ENCODE results near the gene MAD2L1.

Gene MAD2L1

GRCh38 chr4:120053911-120054310 lies 12.7 kb downstream of the MAD2L1 start:
- H3K27ac ChIP-seq = no peak overlapping the region
- TF ChIP-seq CTCF (conservative IDR thresholded peaks at IDR 0.05; ENCODE audit: low read depth) = no peak
- no peak for DNase-seq (ENCODE audit: low spot score)
- ChIA-PET CTCF (interaction anchor here (0.6 kb wide), 1 partner anchor 495 kb away, joined by 3 read pairs; no protein-coding TSS in a partner anchor), POLR2A (ENCODE audit: low non-redundant PET) (no interaction called here)

- ChIA-PET CTCF (no interaction called here), POLR2A (ENCODE audit: low non-redundant PET) (no interaction called here)
- no peak overlapping the region for H3K27ac ChIP-seq
- DNase-seq (ENCODE audit: low spot score) = peak; percentile 23
- TF ChIP-seq CTCF (conservative IDR thresholded peaks at IDR 0.05; ENCODE audit: low read depth) = no peak
Measured at GRCh38 chr4:120052856-120053255, 13.8 kb downstream of the MAD2L1 start.

GRCh38 chr4:120051253-120051652 lies 15.4 kb downstream of the MAD2L1 start:
- TF ChIP-seq CTCF (conservative IDR thresholded peaks at IDR 0.05; ENCODE audit: low read depth) = no peak
- CTCF ChIA-PET = interaction anchor here (0.7 to 2.0 kb wide), 2 partner anchors 423 to 559 kb away, joined by 5 to 6 read pairs; partner anchors contain the start of gene PDE5A
- no peak overlapping the region for H3K27ac ChIP-seq
- POLR2A ChIA-PET (ENCODE audit: low non-redundant PET) = no interaction called here
- DNase-seq (ENCODE audit: low spot score) = no peak

- no peak overlapping the region for H3K27ac ChIP-seq
- peak; percentile 86 for TF ChIP-seq CTCF (conservative IDR thresholded peaks at IDR 0.05; ENCODE audit: low read depth)
- POLR2A ChIA-PET (ENCODE audit: low non-redundant PET) = no interaction called here
- peak; percentile 50 for DNase-seq (ENCODE audit: low spot score)
- CTCF ChIA-PET = interaction anchor here (0.6 to 2.0 kb wide), 2 partner anchors 244 to 421 kb away, joined by 3 to 5 read pairs; partner anchors contain the start of gene PDE5A
Measured at GRCh38 chr4:120049732-120050494, 16.7 kb downstream of the MAD2L1 start.

GRCh38 chr4:120043828-120044227 lies 22.8 kb downstream of the MAD2L1 start:
- no peak for TF ChIP-seq CTCF (conservative IDR thresholded peaks at IDR 0.05; ENCODE audit: low read depth)
- DNase-seq (ENCODE audit: low spot score) = no peak
- H3K27ac ChIP-seq = no peak overlapping the region

GRCh38 chr4:120037411-120037810 lies 29.2 kb downstream of the MAD2L1 start:
- DNase-seq (ENCODE audit: low spot score) = no peak
- no peak for TF ChIP-seq CTCF (conservative IDR thresholded peaks at IDR 0.05; ENCODE audit: low read depth)
- no peak overlapping the region for H3K27ac ChIP-seq
- ChIA-PET POLR2A (ENCODE audit: low non-redundant PET) (no interaction called here), CTCF (no interaction called here)

More at GRCh38 chr4:120043828-120044227, 22.8 kb downstream of the MAD2L1 start:
- ChIA-PET POLR2A (ENCODE audit: low non-redundant PET) (no interaction called here), CTCF (no interaction called here)
